ENCODE measurements around the gene CSTPP1.

The CSTPP1 gene

DNA sequence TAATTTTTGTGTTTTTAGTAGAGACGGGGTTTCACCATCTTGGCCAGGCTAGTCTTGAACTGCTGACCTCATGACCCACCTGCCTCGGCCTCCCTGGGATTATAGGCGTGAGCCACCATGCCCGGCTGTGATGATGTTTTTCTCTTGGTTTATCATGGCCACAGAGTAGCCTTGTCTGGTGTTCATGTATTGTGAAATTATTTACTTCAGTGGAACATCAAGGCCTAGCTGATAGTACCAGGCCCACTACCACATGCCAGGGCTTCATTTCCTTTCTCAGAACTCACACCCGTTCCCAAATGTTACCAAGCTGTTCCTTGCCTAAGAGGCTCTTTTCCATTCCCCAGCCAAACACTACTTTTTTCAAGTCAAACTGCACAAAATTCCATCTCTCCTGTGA lies 272.1 kb downstream of the CSTPP1 start:
- DNase-seq (ENCODE audit: low read depth in 2 of 2) = no peak
